G401.6 (cell line): Measurements from ENCODE around the gene CACNA1G.

Experiments
- FAIRE-seq: peaks from 2 replicates; lab custom pipeline; 2012; peaks lifted over from hg19 to GRCh38; lab: Jason Lieb, UNC

Gene CACNA1G

DNA sequence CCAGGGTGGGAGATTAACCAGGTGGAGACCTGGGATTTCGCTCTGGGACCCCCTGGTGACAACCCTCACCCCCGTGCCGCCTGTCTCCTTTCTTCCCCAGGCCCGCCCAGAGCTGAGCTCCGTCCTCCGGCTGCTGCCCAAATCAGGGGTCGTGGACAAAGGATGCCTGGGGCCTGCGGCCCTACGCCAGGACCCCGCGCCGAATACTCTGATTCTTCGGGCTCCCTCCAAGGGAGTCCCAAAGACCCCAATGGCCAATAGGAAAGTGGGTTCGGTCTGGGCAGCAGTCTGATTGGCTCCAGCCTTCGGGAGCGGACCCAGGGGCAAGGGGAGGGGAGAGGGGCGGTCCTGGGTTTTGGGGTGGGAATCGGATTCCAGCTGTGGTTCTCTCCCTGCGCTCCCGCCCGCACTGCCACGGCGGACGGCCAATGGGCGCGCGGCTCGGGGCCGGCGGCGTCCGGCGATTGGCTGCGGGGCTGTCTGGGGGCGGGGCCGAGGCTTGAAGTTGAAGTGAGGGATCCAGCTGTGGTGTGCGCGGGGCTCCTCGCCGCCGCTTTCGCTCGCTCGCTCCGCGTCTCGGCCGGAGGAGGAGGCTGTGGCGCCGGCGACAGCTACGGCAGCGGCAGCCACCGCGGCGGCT, at the start of gene CACNA1G:
TSS of gene CACNA1G (plus strand) at position 531 of the 640 bp plus-strand sequence. CDS start 745 bp downstream, outside the sequence.
- FAIRE-seq = no peak

DNA sequence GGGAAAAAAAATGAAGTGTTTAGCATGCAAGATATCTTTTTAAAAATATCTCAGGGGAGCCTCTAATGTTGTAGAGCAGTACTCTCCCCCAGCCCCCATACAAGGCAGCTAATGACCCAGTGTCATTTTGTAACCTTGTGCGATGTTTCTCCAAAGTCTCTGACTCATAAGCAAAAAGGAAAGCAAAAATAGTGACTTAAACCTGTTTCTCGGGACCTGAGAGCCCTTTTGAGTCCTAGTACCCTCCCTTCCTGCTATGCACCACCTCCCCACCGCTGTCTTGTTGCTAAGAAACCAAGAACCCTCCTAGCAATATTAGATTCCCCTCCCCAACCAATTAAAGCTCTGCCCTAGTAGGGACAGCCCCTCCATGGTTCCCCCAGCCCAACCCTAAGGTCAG, 49.5 kb upstream of the CACNA1G start:
- FAIRE-seq = no peak

DNA sequence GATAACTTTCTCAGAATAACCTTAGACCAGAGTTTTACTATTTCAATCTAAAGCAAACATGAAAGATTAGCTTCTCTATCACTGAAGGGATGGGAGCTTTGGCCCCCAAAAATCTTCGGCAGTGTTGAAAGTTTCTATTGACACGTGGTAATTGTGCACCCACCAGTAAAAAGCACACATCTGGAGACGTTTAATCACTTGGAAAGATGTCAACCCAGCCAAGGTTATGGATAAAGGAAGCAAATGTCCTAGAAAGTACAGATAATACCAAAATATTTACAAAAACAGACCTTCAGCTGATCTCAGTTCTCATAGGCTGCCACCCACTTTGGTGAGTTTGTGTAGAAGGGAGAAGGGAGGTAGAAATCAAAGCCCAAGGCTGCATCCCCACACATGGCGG, 47.0 kb upstream of the CACNA1G start:
- no peak for FAIRE-seq

DNA sequence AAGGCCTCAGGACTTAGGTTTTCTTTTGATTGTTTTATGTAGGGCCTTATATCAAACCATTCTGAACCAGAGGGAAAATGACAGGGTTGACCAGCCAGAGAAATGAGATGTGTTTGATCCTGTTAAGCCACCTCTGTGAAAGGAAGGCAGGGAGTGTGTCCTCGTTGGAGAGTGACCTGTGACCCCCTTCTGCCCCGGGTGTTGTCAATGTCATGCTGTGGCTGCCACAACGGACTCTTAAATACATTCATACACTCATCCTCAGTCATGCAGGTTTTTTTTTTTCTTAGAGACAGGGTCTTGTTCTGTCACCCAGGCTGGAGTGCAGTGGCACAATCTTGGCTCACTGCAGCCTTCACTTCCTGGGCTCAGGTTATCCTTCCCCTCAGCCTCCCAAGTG, 46.1 kb upstream of the CACNA1G start:
- no peak for FAIRE-seq

DNA sequence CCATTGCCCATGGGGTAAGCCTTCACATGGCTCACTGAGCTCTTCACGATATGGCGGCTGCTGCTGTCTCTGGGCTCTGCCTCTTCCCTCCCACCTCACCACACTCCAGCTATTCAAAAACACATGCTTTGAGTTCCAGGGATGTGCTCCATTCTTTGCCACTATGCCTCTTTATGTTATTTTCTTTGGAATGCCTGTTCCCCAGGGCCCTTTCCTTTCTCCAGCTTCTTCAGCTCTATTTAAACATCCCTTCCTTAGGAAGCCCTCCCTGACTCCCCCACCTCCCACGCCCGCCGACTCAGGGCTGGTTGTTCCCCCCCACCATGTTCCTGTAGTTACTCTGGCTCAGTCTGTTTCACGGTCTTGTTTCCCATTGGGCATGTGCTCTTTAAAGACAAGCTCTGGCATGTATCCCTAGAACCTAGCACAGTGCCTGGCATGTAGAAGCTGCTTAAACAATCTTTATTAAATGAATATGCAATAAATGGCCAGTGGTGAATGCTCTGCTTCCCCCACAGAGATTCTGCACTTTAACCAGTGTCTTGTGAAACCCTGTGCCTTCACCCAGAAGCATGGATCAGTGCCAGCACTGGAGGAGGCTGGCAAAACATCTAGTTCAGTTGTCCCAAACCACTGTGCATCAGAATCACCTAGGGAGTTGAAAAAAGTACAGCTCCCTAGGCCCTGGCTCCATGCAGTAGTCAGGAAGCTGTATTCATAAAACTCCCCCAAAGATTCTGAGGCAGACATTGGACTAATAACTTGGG, 45.4 kb upstream of the CACNA1G start:
- no peak for FAIRE-seq

DNA sequence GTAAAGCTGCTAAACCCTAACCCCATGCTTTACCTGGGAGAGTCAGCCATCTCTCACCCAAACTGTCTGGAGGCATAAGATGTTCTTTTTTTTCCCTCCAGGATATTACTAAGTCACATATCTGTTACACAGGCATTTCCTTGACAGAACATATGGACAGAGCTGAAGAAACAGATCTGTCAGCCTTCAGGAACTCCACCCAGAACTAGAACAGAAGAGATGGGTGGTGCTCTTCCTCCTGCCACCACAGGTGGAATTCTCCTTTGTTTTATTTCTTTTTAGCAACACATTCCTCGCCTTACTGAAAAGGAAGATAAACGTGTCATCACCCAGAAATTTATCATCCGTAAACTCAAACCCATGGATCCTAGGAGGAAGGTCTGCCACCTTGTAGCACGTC, 43.5 kb upstream of the CACNA1G start:
- FAIRE-seq = no peak

DNA sequence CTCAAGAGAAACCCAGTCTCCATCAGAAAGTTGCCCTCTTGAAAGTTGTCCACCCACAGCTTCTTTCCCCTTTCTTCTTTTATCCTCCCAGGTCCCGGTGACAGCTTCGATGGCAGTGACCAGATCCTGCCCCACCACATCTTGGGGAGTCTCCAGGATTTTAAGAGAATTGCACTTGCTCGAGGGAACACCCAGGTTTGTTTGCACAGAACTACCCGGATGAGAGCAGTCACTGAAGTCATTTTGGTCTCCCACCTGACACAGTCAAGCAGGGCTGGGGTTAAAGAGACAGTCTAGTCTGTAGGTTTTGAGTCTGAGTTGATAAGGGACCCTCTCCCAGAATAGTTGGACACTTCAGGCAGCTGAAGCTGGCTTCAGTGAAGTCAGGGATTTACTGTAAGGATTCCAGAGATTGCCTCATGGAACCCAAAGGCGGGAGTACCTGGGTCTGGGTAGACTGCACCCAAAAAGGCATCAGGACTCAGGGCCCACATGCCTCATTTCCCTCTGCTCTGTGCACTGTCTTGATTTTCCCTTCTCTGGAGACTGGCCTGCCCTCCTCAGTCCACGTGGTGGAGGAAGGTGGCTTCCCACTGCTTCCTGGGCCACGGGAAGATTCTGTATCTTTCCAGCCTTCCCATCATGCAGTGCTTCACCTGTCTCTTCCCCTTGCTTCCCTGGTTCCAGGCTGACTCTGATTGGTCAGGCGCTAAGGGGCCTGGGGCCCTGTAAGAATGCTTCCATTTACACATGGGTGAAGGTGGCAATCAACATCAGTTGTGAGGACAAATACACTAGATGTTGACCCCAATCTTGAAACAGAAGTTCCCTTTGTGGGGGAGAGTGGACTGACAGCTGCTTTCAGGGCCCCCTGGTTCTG, 42.8 kb upstream of the CACNA1G start:
- FAIRE-seq = no peak

DNA sequence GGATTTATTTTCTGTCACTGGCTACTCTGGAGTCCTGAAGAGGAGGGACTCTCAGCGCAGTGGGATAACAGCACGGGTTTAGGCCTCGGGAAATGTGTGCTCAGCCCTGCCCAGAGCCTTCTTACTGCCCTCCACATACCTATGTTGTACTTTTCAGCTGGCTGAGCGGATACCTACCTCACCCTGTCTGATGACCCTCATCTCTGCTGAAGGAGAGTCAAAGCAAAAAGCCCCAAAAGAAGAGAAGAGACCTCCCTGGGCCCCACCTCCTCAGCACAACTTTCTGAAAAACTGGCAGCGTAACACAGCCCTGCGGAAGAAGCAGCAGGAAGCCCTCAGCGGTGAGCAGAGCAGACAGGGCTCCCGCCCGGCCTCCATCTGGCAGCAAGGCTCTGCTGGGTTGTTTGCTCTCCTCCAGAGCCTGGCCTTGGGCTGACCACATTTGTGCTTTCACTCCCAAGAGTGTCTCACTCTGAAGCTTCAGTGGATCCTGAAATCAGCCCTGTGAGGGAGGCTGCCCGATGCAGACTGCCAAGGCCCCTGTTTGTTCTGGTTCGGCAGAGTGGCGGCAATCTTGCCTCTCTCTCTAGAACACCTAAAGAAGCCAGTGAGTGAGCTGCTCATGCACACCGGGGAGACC, 42.0 kb upstream of the CACNA1G start:
- no peak for FAIRE-seq

DNA sequence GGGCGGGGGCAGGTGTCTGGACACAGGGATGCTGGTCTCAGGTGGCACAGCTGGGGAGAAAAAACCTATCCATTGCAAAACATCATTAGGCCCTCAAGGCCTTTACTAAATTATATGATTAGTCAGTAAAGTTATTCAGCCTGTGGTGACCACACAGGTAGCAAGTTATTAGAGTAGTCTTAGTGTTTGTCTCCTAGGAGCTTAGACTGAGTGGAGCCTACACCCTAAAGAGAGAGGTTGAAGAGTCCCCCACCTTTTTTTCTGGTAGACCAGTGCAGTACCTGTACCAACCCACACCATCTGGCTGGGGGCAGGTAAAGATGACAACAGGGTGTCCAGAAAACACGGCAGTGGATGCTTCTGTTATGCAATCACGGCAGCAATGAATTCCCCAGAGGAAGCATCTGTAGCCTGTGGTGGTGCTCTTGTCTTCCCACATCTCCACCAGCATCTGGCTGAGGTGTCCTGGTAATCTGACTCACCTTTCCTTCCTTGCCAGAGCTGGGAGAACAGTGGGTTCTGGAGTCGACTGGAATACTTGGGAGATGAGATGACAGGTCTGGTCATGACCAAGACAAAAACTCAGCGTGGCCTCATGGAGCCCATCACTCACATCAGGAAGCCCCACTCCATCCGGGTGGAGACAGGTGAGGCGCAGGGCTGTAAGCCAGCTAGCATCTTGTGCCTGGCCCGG, 41.2 kb upstream of the CACNA1G start:
- FAIRE-seq = no peak

DNA sequence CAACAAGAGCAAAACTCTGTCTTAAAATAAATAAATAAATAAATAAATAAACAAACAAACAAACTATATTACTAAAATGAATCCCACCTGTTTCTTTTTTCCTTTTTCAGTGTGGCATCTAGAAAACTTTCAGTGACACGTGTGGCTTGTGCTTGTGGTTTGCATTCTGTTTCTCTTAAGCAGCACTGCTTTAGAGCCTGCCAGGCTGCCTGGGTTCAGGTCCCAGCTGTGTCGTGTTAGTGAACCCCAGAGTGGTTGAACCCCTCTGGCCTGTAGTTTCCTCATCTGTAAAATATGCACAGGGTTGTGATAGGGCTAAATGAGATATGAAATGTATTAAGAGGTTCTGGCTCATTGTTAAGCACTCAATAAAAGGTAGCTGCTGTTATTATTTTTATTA, 40.0 kb upstream of the CACNA1G start:
- no peak for FAIRE-seq

DNA sequence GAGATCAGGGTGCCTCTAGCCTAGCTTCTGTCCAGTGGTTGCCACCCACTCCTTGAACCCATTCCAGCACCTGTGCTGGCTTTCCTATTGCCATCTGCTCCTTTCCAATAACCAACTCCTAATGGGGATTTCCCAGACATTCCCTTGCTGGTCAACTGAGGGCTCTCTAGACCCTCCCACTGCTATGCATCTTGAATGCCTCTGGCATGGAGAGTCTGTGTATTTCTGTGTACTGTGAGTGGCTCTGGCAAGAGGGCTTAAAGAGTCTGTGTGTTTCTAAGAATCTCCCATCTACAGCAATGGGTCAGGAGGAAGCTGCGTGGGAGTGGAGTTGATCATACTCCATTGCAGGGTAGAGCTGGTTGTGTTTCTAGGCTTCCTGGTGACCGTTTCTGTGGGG, 39.0 kb upstream of the CACNA1G start:
- no peak for FAIRE-seq

DNA sequence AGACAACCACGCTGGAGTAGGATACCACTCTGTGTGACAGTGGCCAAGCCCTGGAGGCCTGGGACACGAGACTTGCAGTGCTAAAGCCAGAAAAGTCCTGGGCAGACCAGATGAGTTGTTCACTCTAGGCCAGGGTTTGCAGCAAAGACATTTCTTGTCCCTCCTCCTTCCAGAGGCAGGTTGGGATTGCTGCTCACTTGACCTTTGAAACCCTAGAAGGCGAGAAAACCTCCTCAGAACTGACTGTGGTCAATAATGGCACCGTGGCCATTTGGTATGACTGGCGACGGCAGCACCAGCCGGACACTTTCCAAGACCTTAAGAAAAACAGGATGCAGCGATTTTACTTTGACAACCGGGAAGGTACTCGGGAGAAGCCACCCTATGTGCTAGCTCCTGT, 37.7 kb upstream of the CACNA1G start:
- FAIRE-seq = no peak

DNA sequence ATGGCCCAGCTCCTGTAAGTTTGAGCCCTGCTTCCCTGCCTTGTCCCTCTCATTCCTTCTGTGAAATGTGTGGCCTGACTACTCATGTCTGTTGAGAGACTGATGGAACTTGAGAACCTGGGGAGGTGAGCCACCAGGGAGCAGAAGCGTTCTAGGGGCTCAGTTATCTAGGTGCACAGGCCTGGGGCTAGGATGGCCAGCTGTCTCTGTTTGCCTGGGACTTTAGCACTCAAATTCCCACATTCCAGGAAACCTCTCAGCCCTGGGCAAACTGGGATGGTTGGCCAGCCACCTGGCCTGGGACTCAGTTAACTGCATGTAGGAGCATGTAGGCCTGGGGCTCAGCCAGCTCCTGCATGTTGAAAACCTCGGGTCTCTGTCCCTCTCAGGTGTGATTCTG, 37.3 kb upstream of the CACNA1G start:
- no peak for FAIRE-seq

DNA sequence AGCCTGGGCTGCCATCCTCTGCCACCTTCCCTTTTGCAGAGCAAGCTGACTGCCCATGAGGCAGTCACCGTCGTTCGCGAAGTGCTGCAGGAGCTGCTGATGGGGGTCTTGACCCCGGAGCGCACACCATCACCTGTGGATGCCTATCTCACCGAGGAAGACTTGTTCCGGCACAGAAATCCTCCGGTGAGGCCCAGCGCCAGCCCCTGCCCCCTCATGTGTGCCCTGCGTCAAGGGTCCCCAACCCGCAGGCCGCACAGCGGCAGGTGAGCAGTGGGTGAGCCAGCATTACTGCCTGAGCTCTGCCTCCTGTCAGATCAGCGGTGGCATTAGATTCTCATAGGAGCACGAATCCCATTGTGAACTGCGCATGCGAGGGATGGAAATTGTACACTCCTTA, 35.7 kb upstream of the CACNA1G start:
- no peak for FAIRE-seq

DNA sequence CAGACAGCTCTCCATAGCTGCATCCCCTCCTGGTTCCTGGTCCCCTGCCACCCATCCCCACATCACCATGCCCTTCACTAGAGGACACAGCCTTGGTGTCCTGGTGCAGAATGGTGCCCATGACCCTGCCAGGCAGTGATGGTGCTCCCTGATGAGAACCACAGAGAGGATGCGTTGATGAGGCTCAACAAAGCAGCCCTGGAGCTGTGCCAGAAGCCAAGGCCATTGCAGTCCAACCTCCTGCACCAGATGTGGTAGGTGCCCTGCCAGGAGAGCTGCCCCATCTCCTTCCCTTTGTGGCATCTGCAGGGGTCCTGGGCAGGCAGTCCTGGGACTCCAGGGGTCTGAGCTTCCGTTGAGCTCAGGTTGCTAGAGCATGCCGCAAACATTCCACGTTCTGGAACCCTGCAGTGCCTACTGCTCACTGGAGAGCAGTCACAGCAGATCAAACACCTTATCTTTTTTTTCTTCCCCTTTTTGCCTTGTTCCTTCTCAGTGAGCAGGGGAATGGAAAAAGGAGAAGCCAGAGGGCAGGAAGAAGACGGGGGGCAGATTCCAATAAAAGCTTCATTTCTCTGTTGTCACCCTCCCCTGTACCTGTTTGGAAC, 33.3 kb upstream of the CACNA1G start:
- FAIRE-seq = no peak

DNA sequence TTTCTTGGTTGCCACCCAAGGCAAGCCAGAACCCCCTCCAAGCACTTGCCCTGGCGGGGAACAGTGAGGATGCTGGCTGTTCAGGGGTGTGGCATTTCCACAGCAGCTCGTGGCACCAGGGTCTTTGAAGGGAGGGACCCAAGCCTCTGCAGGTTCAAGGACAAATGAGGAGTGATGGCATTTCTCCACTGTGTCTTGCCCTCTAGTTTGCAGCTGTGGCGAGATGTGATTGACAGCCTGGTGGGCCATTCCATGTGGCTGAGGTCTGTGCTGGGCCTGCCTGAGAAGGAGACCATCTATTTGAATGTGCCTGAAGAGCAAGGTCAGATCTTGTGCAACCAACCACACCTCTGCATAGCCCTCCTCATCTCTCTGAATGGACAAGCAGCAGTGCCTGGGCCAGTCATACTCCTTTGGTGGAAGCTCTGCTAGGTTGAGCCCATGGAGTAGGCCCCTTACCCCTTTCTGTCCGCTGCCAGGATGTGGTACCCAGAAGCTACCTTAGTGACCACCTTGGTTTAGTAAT, 32.5 kb upstream of the CACNA1G start:
- FAIRE-seq = no peak

DNA sequence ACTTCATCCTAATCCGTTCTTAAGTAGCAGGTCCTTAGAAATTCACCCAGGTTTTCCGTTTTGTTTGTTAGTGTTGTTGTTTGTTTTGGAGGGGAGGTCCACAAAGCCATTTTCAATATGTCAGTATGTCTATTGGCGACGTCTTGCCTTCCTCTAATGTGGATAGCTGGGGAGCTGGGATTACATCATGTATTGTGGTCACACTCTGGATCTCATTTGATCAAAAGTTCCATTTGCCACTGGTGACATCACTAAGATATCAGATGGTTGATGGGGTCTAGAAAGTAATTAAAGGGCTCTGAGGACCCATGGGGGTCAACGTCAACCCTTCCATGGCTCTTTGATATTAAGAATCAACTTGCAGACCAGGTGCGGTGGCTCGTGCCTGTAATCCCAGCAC, 30.7 kb upstream of the CACNA1G start:
- FAIRE-seq = no peak

DNA sequence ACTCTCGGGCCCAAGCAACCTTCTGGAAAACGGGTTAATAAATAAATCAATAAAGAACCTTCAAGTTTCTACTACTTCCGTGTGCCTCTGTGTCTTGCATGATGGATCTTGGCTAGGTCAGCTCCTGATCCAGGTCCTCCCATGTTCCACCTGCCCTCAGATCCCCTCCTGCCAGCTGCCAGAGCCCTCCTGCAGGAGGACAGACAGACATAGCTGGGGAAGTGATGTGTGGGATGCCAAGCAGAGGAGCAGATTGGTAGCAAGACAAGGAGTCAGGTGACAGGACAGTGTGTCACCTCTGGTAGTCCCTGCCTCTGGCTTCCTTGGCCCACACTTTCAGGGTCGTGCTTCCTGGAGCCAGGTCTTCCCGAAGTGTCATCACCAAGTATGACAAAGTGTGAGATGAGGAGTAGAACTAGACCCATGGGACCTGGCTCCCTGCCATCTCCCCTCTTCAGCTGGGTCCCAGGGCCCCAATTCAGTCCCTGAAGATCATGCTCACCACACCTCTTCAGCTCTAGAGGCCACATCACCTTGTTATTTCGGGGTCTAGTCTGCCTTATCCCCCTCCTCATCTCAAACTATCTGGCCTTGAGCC, 29.0 kb upstream of the CACNA1G start:
- FAIRE-seq = no peak

DNA sequence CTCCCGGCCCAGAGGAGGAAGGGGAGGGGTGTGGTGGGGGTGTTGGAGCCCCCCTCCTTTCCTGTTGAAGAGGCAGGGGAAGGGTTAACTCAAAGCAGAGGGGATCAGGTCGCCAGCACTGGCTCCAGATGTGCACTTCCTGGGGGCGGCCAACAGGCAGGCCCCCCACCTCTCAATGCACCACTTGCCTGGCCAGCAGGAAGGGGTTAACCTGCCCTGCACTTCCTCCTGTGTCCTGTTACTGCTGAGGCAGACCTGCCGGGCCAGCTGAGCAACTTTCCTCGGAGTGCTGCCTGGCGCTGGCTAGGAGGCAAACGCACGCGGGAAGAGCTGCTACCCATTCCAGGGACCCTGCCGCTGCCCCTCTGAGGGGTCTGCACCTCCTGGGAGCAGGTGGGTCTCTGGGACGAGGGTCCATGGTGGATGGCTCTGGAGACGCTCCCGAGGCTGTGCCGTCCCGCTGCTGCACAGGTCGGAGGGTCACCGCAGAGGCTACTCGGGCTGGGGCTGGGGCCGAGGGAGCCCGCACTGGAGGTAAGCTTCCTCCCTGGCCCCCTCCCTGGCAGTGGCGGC, 28.0 kb upstream of the CACNA1G start, which contains the start of gene EPN3:
TSS of gene EPN3 (plus strand) at position 284 of the 573 bp plus-strand sequence. CDS start 3,822 bp downstream, outside the sequence.
- FAIRE-seq = no peak

DNA sequence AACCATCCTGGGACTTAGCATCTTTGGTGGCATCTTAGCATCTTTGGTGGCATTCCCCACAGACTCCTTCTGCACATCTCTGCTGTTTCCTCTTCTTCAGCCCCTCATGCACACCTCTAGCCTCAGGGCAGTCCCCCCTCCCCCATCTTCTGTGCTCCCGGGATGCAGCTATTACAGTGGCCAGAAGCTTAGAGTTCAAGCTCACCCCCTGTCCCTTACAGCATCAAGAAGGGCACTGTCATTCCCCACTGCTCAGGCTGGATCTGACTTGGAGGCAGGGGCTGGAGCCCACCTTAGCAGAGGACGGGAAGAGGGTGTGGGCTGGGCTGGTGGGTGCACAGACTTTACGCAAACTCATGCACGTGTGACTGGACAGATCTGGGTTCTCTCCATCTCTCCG, 27.3 kb upstream of the CACNA1G start:
- no peak for FAIRE-seq
